ENCODE data around the gene CRMP1. TPM values are rescaled to one million over a fixed set of nuclear protein-coding genes. Genes with fewer than 3 reads are reported as not detected.

The CRMP1 gene
- total and polyA plus RNA-seq, 2 of the 4 experiments (the other 2 are of a cell fraction): 4.1 to 7.4 TPM

- Histone ChIP-seq H3K27ac (ENCODE audit: insufficient read depth, low read length) (no peak overlapping the region), H2AK5ac (ENCODE audit: low read depth, low read length) (no peak overlapping the region), H4K8ac (ENCODE audit: low read depth in 2 of 2, low read length in 2 of 2) (no peak overlapping the region), H4K91ac (ENCODE audit: insufficient read depth, low read depth, low read length) (no peak overlapping the region), H2BK5ac (ENCODE audit: low read depth, low read length, poor library complexity, severe bottlenecking) (no peak overlapping the region), H3K9ac (ENCODE audit: low read depth, low read length) (no peak overlapping the region), H3K79me1 (ENCODE audit: low read depth in 1 of 2, low read length in 2 of 2) (no peaks in the 10 kb centered on the region), H3K27me3 (ENCODE audit: control insufficient read depth, insufficient read depth, low read length) (peaks cover 12% of the 10 kb centered on the region), H3K4me1 (ENCODE audit: control insufficient read depth, insufficient read depth, low read length) (no peaks in the 10 kb centered on the region), H3K18ac (ENCODE audit: low read depth, low read length) (no peak overlapping the region), H3K56ac (ENCODE audit: extremely low read depth, insufficient read depth, low read length) (no peak overlapping the region), H3K4me2 (ENCODE audit: low read depth, low read length) (no peak overlapping the region), H2AK9ac (replicated peaks; ENCODE audit: low read depth, low read length, poor library complexity) (no peak overlapping the region), H3K9me3 (ENCODE audit: control insufficient read depth, insufficient read depth, low read length) (no peaks in the 10 kb centered on the region), H3K4me3 (ENCODE audit: insufficient read depth, low read depth, low read length) (no peak overlapping the region), H3K4ac (ENCODE audit: low read depth, low read length) (no peak overlapping the region), H2AFZ (replicated peaks; ENCODE audit: low read length, poor library complexity) (no peak overlapping the region), H2BK120ac (ENCODE audit: low read depth, low read length) (no peak overlapping the region), H3K14ac (replicated peaks; ENCODE audit: low read depth, low read length) (no peak overlapping the region), H3K36me3 (ENCODE audit: control insufficient read depth, insufficient read depth, low read length) (no peaks in the 10 kb centered on the region), H2BK15ac (ENCODE audit: low read depth, low read length) (no peak overlapping the region), H3K23ac (ENCODE audit: low read depth, low read length) (no peak overlapping the region), H2BK20ac (ENCODE audit: low read depth, low read length) (no peak overlapping the region), H3K9me1 (ENCODE audit: insufficient read depth, low read length) (no peaks in the 10 kb centered on the region), H4K5ac (ENCODE audit: low read depth, low read length) (no peak overlapping the region), H4K20me1 (ENCODE audit: insufficient read depth, low read length) (no peaks in the 10 kb centered on the region)
- ATAC-seq (ENCODE audit: low read depth): no peak
- BruUV-seq (replicated peaks): no TSS peak
- ChIA-PET POLR2A (ENCODE audit: unreplicated experiment) (no interaction called here), CTCF (no interaction called here)
- in situ Hi-C loops (cut with MboI; ENCODE audit: low sequenced_read_pairs) (no loop called here), intact Hi-C loops (cut with micrococcal nuclease) (no loop called here), dilution Hi-C loops (cut with HindIII; ENCODE audit: low sequenced_read_pairs, unreplicated experiment) (no loop called here)
- DNase-seq: no peak
- TF ChIP-seq SMC3 (IDR thresholded peaks at IDR 0.05; ENCODE audit: low read depth, low read length): no peak
- TF ChIP-seq USF2 (IDR thresholded peaks at IDR 0.05; ENCODE audit: low read depth, low read length): no peak
- no peak for TF ChIP-seq MAZ (IDR thresholded peaks at IDR 0.05; ENCODE audit: borderline replicate concordance, low read depth, low read length)
- no peak for TF ChIP-seq MAFK (IDR thresholded peaks at IDR 0.05; ENCODE audit: low read depth, low read length)
- TF ChIP-seq CTCF (conservative IDR thresholded peaks at IDR 0.05; ENCODE audit: low read depth, low read length): no peak
- TF ChIP-seq RFX5 (IDR thresholded peaks at IDR 0.05; ENCODE audit: low read depth, low read length): no peak
- no peak for TF ChIP-seq RCOR1 (IDR thresholded peaks at IDR 0.05; ENCODE audit: insufficient replicate concordance, low read length)
- no peak for TF ChIP-seq FOS (IDR thresholded peaks at IDR 0.05; ENCODE audit: low read depth, low read length)
- 77% methylated on average over 2 of the region's 12 CpGs; no CpG with 5 or more reads in 1 of the 2 experiments for WGBS, 2 experiments (ENCODE audit: extremely low coverage in 2 of 2, insufficient read length in 1 of 2)
Measured at GRCh38 chr4:5932035-5932568, 39.2 kb upstream of the CRMP1 start.
